ENCODE results near the gene KLK4. TPM values are rescaled to one million over a fixed set of nuclear protein-coding genes. Genes with fewer than 3 reads are reported as not detected.

KLK4 gene
- total RNA-seq, 2 experiments from 2014 or later = not detected

- Mint-ChIP-seq H3K9me3 (peaks cover 5% of the 10 kb centered on the region), H3K4me1 (peaks cover 2% of the 10 kb centered on the region), H3K4me3 (no peak overlapping the region), H3K27me3 (peaks cover 30% of the 10 kb centered on the region), H3K36me3 (no peaks in the 10 kb centered on the region), H3K27ac (no peak overlapping the region)
- DNase-seq (no peak), ATAC-seq (ENCODE audit: low read depth) (no peak)
- POLR2A ChIA-PET = no interaction called here
Measured at GRCh38 chr19:50889638-50890037, 21.6 kb downstream of the KLK4 start.

GRCh38 chr19:50882188-50882587, 29.0 kb downstream of the KLK4 start:
- Mint-ChIP-seq H3K36me3 (no peaks in the 10 kb centered on the region), H3K27ac (no peak overlapping the region), H3K4me1 (no peaks in the 10 kb centered on the region), H3K4me3 (no peak overlapping the region), H3K27me3 (peaks cover 17% of the 10 kb centered on the region), H3K9me3 (no peaks in the 10 kb centered on the region)
- POLR2A ChIA-PET = no interaction called here
- ATAC-seq (ENCODE audit: low read depth) (no peak), DNase-seq (no peak)

- no peaks in the 10 kb centered on the region for H3K9me3 Mint-ChIP-seq
- ATAC-seq (ENCODE audit: low read depth) = no peak
- H3K27me3 Mint-ChIP-seq = peaks cover 11% of the 10 kb centered on the region
- H3K4me3 Mint-ChIP-seq = no peak overlapping the region
- POLR2A ChIA-PET = no interaction called here
- no peak overlapping the region for H3K27ac Mint-ChIP-seq
- H3K36me3 Mint-ChIP-seq = no peaks in the 10 kb centered on the region
- H3K4me1 Mint-ChIP-seq = no peaks in the 10 kb centered on the region
- no peak for DNase-seq
Measured at GRCh38 chr19:50880241-50880640, 31.0 kb downstream of the KLK4 start.

- peaks cover 2% of the 10 kb centered on the region for H3K27me3 Mint-ChIP-seq
- no peak overlapping the region for H3K4me3 Mint-ChIP-seq
- no peak overlapping the region for H3K27ac Mint-ChIP-seq
- H3K4me1 Mint-ChIP-seq = no peaks in the 10 kb centered on the region
- H3K36me3 Mint-ChIP-seq = no peaks in the 10 kb centered on the region
- DNase-seq (no peak), ATAC-seq (ENCODE audit: low read depth) (no peak)
- H3K9me3 Mint-ChIP-seq = no peaks in the 10 kb centered on the region
- POLR2A ChIA-PET = no interaction called here
Measured at GRCh38 chr19:50878851-50879250, 32.3 kb downstream of the KLK4 start.

- ATAC-seq (ENCODE audit: low read depth) (no peak), DNase-seq (no peak)
- Mint-ChIP-seq H3K4me1 (no peaks in the 10 kb centered on the region), H3K9me3 (no peaks in the 10 kb centered on the region), H3K4me3 (no peak overlapping the region), H3K36me3 (no peaks in the 10 kb centered on the region), H3K27me3 (peaks cover 4% of the 10 kb centered on the region), H3K27ac (no peak overlapping the region)
- POLR2A ChIA-PET = no interaction called here
Measured at GRCh38 chr19:50877338-50877737, 33.9 kb downstream of the KLK4 start.

GRCh38 chr19:50876456-50876855, 34.7 kb downstream of the KLK4 start:
- POLR2A ChIA-PET = no interaction called here
- H3K4me1 Mint-ChIP-seq = no peaks in the 10 kb centered on the region

GRCh38 chr19:50875795-50876422, 35.3 kb downstream of the KLK4 start:
- no peak overlapping the region for H3K4me3 Mint-ChIP-seq
- peaks cover 13% of the 10 kb centered on the region for H3K27me3 Mint-ChIP-seq
- ATAC-seq (ENCODE audit: low read depth) = no peak
- H3K27ac Mint-ChIP-seq = no peak overlapping the region
- no peak for DNase-seq
- POLR2A ChIA-PET = no interaction called here
- no peaks in the 10 kb centered on the region for H3K9me3 Mint-ChIP-seq
- no peaks in the 10 kb centered on the region for H3K4me1 Mint-ChIP-seq
- H3K36me3 Mint-ChIP-seq = no peaks in the 10 kb centered on the region

More at GRCh38 chr19:50876456-50876855, 34.7 kb downstream of the KLK4 start:
- no peak for ATAC-seq (ENCODE audit: low read depth)
- H3K27ac Mint-ChIP-seq = no peak overlapping the region
- H3K4me3 Mint-ChIP-seq = no peak overlapping the region
- peaks cover 8% of the 10 kb centered on the region for H3K27me3 Mint-ChIP-seq
- no peak for DNase-seq
- H3K36me3 Mint-ChIP-seq = no peaks in the 10 kb centered on the region
- H3K9me3 Mint-ChIP-seq = no peaks in the 10 kb centered on the region

GRCh38 chr19:50874211-50874610, 37.0 kb downstream of the KLK4 start:
- H3K27me3 Mint-ChIP-seq = peaks cover 14% of the 10 kb centered on the region
- no peaks in the 10 kb centered on the region for H3K4me1 Mint-ChIP-seq
- no peak overlapping the region for H3K4me3 Mint-ChIP-seq
- no peak for ATAC-seq (ENCODE audit: low read depth)
- POLR2A ChIA-PET = interaction anchor here (0.6 kb wide), 1 partner anchor 840 kb away, joined by 3 read pairs; no protein-coding TSS in a partner anchor
- no peak for DNase-seq
- H3K36me3 Mint-ChIP-seq = no peaks in the 10 kb centered on the region
- H3K27ac Mint-ChIP-seq = no peak overlapping the region
- no peaks in the 10 kb centered on the region for H3K9me3 Mint-ChIP-seq

GRCh38 chr19:50873056-50873455, 38.1 kb downstream of the KLK4 start, which contains the start of gene KLK2:
Gene KLK2, plus strand, starts transcription at chr19:50873439. Its CDS starts 35 bp downstream, at chr19:50873474.
- ATAC-seq (ENCODE audit: low read depth) = no peak
- Mint-ChIP-seq H3K36me3 (no peaks in the 10 kb centered on the region), H3K4me1 (no peaks in the 10 kb centered on the region), H3K4me3 (no peak within 1 kb of the TSS), H3K27ac (no peak within 1 kb of the TSS), H3K9me3 (no peaks in the 10 kb centered on the region), H3K27me3 (peaks cover 17% of the 10 kb centered on the region)
- POLR2A ChIA-PET = no interaction called here
- DNase-seq = no peak

GRCh38 chr19:50870417-50871089, 40.6 kb downstream of the KLK4 start:
- peak overlapping the region; percentile 8 for H3K4me3 Mint-ChIP-seq
- no peaks in the 10 kb centered on the region for H3K9me3 Mint-ChIP-seq
- no peak for DNase-seq
- ATAC-seq (ENCODE audit: low read depth) = peak; percentile 33
- H3K27me3 Mint-ChIP-seq = peaks cover 30% of the 10 kb centered on the region
- POLR2A ChIA-PET = no interaction called here
- H3K4me1 Mint-ChIP-seq = no peaks in the 10 kb centered on the region
- no peaks in the 10 kb centered on the region for H3K36me3 Mint-ChIP-seq
- no peak overlapping the region for H3K27ac Mint-ChIP-seq

GRCh38 chr19:50869479-50869878, 41.7 kb downstream of the KLK4 start:
- Mint-ChIP-seq H3K4me1 (no peaks in the 10 kb centered on the region), H3K36me3 (no peaks in the 10 kb centered on the region), H3K4me3 (no peak overlapping the region), H3K27ac (no peak overlapping the region), H3K9me3 (no peaks in the 10 kb centered on the region), H3K27me3 (peaks cover 35% of the 10 kb centered on the region)
- DNase-seq = no peak
- POLR2A ChIA-PET = no interaction called here
- no peak for ATAC-seq (ENCODE audit: low read depth)

- Mint-ChIP-seq H3K36me3 (no peaks in the 10 kb centered on the region), H3K27me3 (peaks cover 41% of the 10 kb centered on the region), H3K4me3 (no peak overlapping the region), H3K9me3 (peaks cover 2% of the 10 kb centered on the region), H3K27ac (no peak overlapping the region), H3K4me1 (no peaks in the 10 kb centered on the region)
- POLR2A ChIA-PET = no interaction called here
- no peak for DNase-seq
- no peak for ATAC-seq (ENCODE audit: low read depth)
Measured at GRCh38 chr19:50861496-50862286, 49.5 kb downstream of the KLK4 start.

GRCh38 chr19:50861010-50861409, 50.2 kb downstream of the KLK4 start:
- H3K9me3 Mint-ChIP-seq = peaks cover 2% of the 10 kb centered on the region
- ATAC-seq (ENCODE audit: low read depth) (no peak), DNase-seq (no peak)
- H3K4me1 Mint-ChIP-seq = no peaks in the 10 kb centered on the region
- peaks cover 38% of the 10 kb centered on the region for H3K27me3 Mint-ChIP-seq
- no peaks in the 10 kb centered on the region for H3K36me3 Mint-ChIP-seq
- H3K27ac Mint-ChIP-seq = no peak overlapping the region
- POLR2A ChIA-PET = no interaction called here
- H3K4me3 Mint-ChIP-seq = no peak overlapping the region

- ATAC-seq (ENCODE audit: low read depth) = no peak
- Mint-ChIP-seq H3K27me3 (peaks cover 36% of the 10 kb centered on the region), H3K4me3 (no peak overlapping the region), H3K9me3 (peaks cover 2% of the 10 kb centered on the region), H3K4me1 (no peaks in the 10 kb centered on the region), H3K27ac (no peak overlapping the region), H3K36me3 (no peaks in the 10 kb centered on the region)
- POLR2A ChIA-PET = interaction anchor here (0.5 kb wide), 1 partner anchor 58 kb away, joined by 3 read pairs; no protein-coding TSS in a partner anchor
- no peak for DNase-seq
Measured at GRCh38 chr19:50859849-50860248, 51.3 kb downstream of the KLK4 start.

Measured in activated naive CD8-positive, alpha-beta T cell treated with anti-CD3 and anti-CD28 coated beads, Interleukin-2, amount 10 ng/mL, durations not matched to agents 7 days and 5 days (primary cell).